CD4-positive, alpha-beta T cell treated with Interleukin-6 for 4 hours (primary cell): ENCODE data around the gene TNFAIP1.
"Not testable (repeated sequence)": the region's sequence is repeated elsewhere in the genome, so short reads cannot be mapped to it uniquely, and the experiment has no call there.

Source experiments
- DNase-seq: peaks from one replicate; pipeline ENCODE4 v3.0.0-alpha.2; 2020; ENCODE audit warnings: mixed read lengths

TNFAIP1 gene

GRCh38 chr17:28325211-28325610 is 10.3 kb upstream of the TNFAIP1 start:
- DNase-seq: no peak

GRCh38 chr17:28326114-28326513 is 9.4 kb upstream of the TNFAIP1 start:
- DNase-seq: no peak

GRCh38 chr17:28327031-28327607 is 8.4 kb upstream of the TNFAIP1 start:
- DNase-seq: no peak

GRCh38 chr17:28327709-28328108 is 7.9 kb upstream of the TNFAIP1 start:
- DNase-seq: no peak

- DNase-seq: no peak
These were observed 7.2 kb upstream of the TNFAIP1 start for GRCh38 chr17:28328325-28328724.

- DNase-seq: no peak
These were observed 4.9 kb upstream of the TNFAIP1 start for GRCh38 chr17:28330671-28331070.

GRCh38 chr17:28331891-28332420 is 3.6 kb upstream of the TNFAIP1 start:
- DNase-seq: no peak

- no peak for DNase-seq
These were observed 2.3 kb upstream of the TNFAIP1 start for GRCh38 chr17:28333083-28333746.

- no peak for DNase-seq
These were observed 1.4 kb upstream of the TNFAIP1 start for GRCh38 chr17:28334171-28334570.

- DNase-seq: no peak
These were observed 828 bp upstream of the TNFAIP1 start for GRCh38 chr17:28334666-28335200.

GRCh38 chr17:28335959-28336871 is 654 bp downstream of the TNFAIP1 start:
- DNase-seq: no peak

GRCh38 chr17:28338056-28338768 is 2.7 kb downstream of the TNFAIP1 start:
- DNase-seq: no peak

GRCh38 chr17:28338769-28339212 is 3.2 kb downstream of the TNFAIP1 start:
- DNase-seq: not testable (repeated sequence)

- no peak for DNase-seq
These were observed 3.9 kb downstream of the TNFAIP1 start for GRCh38 chr17:28339431-28339830.

- DNase-seq: no peak
These were observed 4.8 kb downstream of the TNFAIP1 start for GRCh38 chr17:28340374-28340773.

GRCh38 chr17:28341516-28341915 is 6.0 kb downstream of the TNFAIP1 start:
- no peak for DNase-seq

GRCh38 chr17:28342313-28342712 is 6.8 kb downstream of the TNFAIP1 start:
- no peak for DNase-seq

- DNase-seq: no peak
These were observed 8.0 kb downstream of the TNFAIP1 start for GRCh38 chr17:28343491-28343932.

GRCh38 chr17:28344011-28344410 is 8.4 kb downstream of the TNFAIP1 start:
- no peak for DNase-seq

- DNase-seq: no peak
These were observed 8.9 kb downstream of the TNFAIP1 start for GRCh38 chr17:28344435-28344901.

GRCh38 chr17:28345419-28346198 is 10.0 kb downstream of the TNFAIP1 start:
- no peak for DNase-seq
